Upper lobe of right lung (tissue), 1 donor: ENCODE results near the gene CLEC4D. TPM values are rescaled to one million over a fixed set of nuclear protein-coding genes. Genes with fewer than 3 reads are reported as not detected.
"Not testable (repeated sequence)": the region's sequence is repeated elsewhere in the genome, so short reads cannot be mapped to it uniquely, and the experiment has no call there.

Experiments used
- ATAC-seq: fragments of 200-7000 bp; cut with Tn5 transposase; one replicate; pipeline ENCODE4 v1.9.1; 2020; ENCODE audit warnings: mild to moderate bottlenecking, moderate library complexity
- DNase-seq: peaks from one replicate; pipeline ENCODE4 v3.0.0-alpha.2; 2020
- H3K27ac ChIP-seq: fragments of 200-600 bp; one replicate; pipeline ENCODE4 v1.8.0; 2022
- H3K27me3 ChIP-seq: fragments of 200-600 bp; one replicate; pipeline ENCODE4 v1.8.0; 2022; ENCODE audit warnings: mild to moderate bottlenecking
- H3K36me3 ChIP-seq: fragments of 200-600 bp; one replicate; pipeline ENCODE4 v1.8.0; 2022
- H3K4me1 ChIP-seq: fragments of 200-600 bp; one replicate; pipeline ENCODE4 v1.8.0; 2022
- H3K4me3 ChIP-seq: fragments of 200-600 bp; one replicate; pipeline ENCODE4 v1.8.0; 2022; ENCODE audit warnings: mild to moderate bottlenecking
- H3K9me3 ChIP-seq: fragments of 200-600 bp; one replicate; pipeline ENCODE4 v1.8.0; 2022
- CTCF ChIP-seq: fragments of 200-600 bp; IDR thresholded peaks from one replicate; pipeline ENCODE4 v1.8.0; 2022; ENCODE audit warnings: antibody characterized with exemption
- intact Hi-C: fragments of 100-400 bp; cut with DNase I; formaldehyde crosslinking; loops from one replicate; pipeline ENCODE4 v1.11.0; 2022
- total RNA-seq: library from RNA; stranded (reverse); fragmentation: NEBNext Ultra II Directional; extraction: Animal tissue kit (Norgen Biotek cat#: 25700); gene quantifications from one replicate; pipeline ENCODE4 v1.2.1, GENCODE V29; 2021
- donor health status: DM: no; HTN: yes; CAD: no; lungs with severe emphysema.

CLEC4D gene
- total RNA-seq, 1 donor from 2014 or later, result 1.1 TPM

GRCh38 chr12:8482571-8483061 lies 30.7 kb upstream of the CLEC4D start:
- Histone ChIP-seq H3K4me3 (no peak overlapping the region), H3K27me3 (no peaks in the 10 kb centered on the region), H3K4me1 (no peaks in the 10 kb centered on the region), H3K27ac (no peak overlapping the region), H3K9me3 (no peaks in the 10 kb centered on the region), H3K36me3 (no peaks in the 10 kb centered on the region)
- intact Hi-C loops, result no loop called here
- TF ChIP-seq CTCF, result no peak
- ATAC-seq, result no peak
- DNase-seq, result no peak

GRCh38 chr12:8483079-8483478 lies 30.2 kb upstream of the CLEC4D start:
- no peaks in the 10 kb centered on the region for H3K27me3 ChIP-seq
- no peak for TF ChIP-seq CTCF
- ATAC-seq (peak; percentile 26), DNase-seq (no peak)
- intact Hi-C loops, result no loop called here
- no peaks in the 10 kb centered on the region for H3K36me3 ChIP-seq
- H3K4me3 ChIP-seq, result no peak overlapping the region
- no peak overlapping the region for H3K27ac ChIP-seq
- H3K4me1 ChIP-seq, result no peaks in the 10 kb centered on the region
- H3K9me3 ChIP-seq, result no peaks in the 10 kb centered on the region

- intact Hi-C loops, result no loop called here
- DNase-seq, result no peak
- ATAC-seq, result peak; percentile 51
- Histone ChIP-seq H3K9me3 (no peaks in the 10 kb centered on the region), H3K27me3 (peaks cover 2% of the 10 kb centered on the region), H3K27ac (no peak overlapping the region), H3K4me1 (no peaks in the 10 kb centered on the region), H3K4me3 (no peak overlapping the region), H3K36me3 (no peaks in the 10 kb centered on the region)
- no peak for TF ChIP-seq CTCF
Observed at GRCh38 chr12:8491646-8492530, 21.4 kb upstream of the CLEC4D start.

GRCh38 chr12:8493084-8493483 lies 20.2 kb upstream of the CLEC4D start:
- intact Hi-C loops, result no loop called here
- no peaks in the 10 kb centered on the region for H3K9me3 ChIP-seq
- peaks cover 4% of the 10 kb centered on the region for H3K27me3 ChIP-seq
- H3K36me3 ChIP-seq, result no peaks in the 10 kb centered on the region
- no peaks in the 10 kb centered on the region for H3K4me1 ChIP-seq
- DNase-seq (no peak), ATAC-seq (peak; percentile 94)
- H3K4me3 ChIP-seq, result no peak overlapping the region
- no peak for TF ChIP-seq CTCF
- no peak overlapping the region for H3K27ac ChIP-seq

GRCh38 chr12:8495671-8496070 lies 17.6 kb upstream of the CLEC4D start:
- H3K4me1 ChIP-seq, H3K9me3 ChIP-seq, H3K4me3 ChIP-seq, ATAC-seq, DNase-seq, H3K27me3 ChIP-seq, H3K27ac ChIP-seq, intact Hi-C loops, H3K36me3 ChIP-seq: not testable (repeated sequence)

- H3K36me3 ChIP-seq, DNase-seq, intact Hi-C loops, H3K27ac ChIP-seq, H3K4me1 ChIP-seq, H3K9me3 ChIP-seq, H3K27me3 ChIP-seq, ATAC-seq, H3K4me3 ChIP-seq: not testable (repeated sequence)
Observed at GRCh38 chr12:8496074-8496473, 17.2 kb upstream of the CLEC4D start.
